Fibroblast of skin of scalp (primary cell): ENCODE data around the gene ANKLE2.
"Not testable (repeated sequence)": the region's sequence is repeated elsewhere in the genome, so short reads cannot be mapped to it uniquely, and the experiment has no call there.

Experiments
- DNase-seq: peaks from one replicate; pipeline ENCODE4 v3.0.0-alpha.2; 2013

The ANKLE2 gene

DNA sequence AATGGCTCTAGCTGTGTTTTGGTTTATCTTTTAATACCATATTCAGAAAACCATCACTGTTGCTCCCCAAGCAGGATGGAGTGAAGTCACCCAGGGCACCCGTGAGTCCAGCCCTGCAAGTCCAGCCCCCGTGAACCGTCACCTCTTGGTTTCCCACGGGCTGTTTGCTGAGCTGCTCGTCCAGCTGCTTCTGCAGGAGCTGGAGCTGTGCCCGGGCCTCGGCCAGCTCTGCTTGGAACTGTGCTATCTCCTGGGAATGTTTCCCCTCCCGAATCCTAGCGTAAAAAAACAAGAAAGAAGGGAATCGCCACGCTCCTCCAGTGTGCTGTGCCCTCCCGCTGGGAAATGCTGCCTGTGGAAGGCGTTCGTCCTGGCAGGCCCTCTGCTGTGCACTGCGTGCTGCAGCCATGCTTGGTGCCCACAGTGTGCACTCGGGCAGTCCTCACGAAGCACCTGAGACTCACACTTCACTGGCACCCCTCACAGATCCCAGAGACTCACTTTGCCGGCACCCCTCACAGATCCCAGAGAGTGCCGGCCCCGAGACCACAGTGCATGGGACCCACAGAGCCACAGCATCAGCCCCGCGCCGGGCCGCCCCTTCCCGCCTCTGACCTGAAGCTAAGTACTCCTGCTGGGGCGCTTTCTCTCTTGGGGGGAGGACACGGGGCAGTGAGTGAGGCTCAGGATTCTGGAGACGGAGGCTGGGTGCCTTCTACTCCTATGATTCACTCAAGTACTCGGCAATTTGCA is 15.4 kb upstream of the ANKLE2 start:
- DNase-seq: no peak

DNA sequence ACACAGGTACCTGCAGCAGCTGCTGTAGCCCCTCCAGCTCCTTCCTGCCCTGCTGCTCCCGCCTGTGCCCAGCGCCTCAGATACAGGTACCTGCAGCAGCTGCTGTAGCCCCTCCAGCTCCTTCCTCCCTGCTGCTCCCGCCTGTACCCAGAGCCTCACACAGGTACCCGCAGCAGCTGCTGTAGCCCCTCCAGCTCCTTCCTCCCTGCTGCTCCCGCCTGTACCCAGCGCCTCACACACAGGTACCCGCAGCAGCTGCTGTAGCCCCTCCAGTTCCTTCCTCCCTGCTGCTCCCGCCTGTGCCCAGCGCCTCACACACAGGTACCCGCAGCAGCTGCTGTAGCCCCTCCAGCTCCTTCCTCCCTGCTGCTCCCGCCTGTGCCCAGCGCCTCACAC is 14.6 kb upstream of the ANKLE2 start:
- DNase-seq: not testable (repeated sequence)

DNA sequence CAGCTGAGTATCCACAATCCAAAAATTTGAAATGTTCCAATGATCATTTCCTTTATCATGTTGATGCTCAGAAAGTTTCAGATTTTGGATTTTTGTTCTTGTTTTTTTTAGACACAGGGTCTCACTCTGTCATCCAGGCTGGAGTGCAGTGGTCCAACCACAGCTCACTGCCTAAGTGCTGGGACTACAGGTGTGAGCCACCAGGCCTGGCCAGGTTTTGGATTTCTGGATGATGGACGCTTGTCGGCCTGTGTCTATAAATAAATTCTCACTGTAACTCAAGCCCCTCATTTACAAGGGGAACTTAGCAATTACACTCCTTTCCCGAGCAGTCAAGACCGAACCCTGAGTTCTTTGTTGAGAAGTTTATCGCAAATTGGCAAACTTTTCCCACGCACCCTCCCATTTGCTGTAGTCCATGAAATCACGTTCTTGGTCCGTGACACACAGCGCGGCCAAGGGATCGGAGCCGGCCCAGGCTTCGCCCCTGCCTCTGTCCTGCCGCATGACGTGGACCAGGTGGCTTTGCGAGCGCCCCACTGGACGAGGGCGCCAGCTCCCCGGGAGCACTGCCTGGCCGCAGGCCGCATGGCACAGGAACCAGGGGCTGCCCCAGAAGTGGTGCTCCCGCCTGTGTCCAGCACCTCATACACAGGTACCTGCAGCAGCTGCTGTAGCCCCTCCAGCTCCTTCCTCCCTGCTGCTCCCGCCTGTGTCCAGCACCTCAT is 14.0 kb upstream of the ANKLE2 start:
- no peak for DNase-seq

DNA sequence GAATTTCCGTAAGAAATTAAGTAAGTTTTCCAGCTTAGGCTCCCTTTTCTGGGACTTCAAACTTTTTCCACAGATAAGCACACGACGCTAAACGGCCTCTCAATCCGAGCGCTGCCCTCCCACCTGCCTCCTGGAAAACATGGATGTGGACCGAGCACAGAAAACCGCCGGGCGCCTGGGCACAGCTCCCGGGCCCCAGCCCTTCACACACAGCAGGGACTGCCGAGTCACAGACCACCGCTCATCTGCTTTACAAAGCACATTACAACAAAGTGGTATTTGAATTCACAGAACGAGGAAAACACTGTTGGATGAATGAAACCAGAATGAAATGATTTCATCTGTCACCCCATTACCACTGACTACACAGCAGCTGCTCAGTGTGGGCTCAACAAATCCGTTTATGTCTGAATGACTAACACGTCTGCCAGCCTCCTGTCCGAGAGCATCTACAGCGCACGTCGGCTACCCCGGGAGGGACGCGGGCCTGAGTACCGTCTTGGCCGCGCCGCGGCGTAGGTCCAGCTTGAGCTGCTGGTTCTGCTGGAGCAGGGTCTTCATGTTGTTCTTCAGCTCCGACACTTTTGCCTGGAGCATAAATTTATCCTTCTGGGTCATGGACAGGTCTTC is 13.1 kb upstream of the ANKLE2 start:
- DNase-seq: no peak

DNA sequence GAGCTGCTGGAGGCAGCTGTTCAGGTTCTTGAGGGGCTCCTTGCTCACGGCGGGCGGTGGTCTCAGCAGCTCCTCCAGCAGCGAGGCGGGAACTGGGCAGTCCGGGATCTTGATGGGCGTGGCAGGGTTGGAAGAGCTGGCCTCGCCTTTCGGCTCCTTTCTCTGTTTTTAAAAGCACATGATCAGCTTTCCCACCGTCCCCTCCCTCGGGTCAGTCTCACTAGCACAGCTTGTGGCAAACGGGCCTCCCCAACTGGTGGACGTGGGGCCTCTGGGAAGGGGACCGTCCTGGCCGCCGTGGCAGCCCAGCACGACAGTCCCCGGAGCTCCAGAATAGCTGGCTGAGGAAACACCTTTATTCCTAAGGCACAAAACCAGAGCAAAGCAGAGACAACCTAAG is 12.5 kb upstream of the ANKLE2 start:
- DNase-seq: no peak

DNA sequence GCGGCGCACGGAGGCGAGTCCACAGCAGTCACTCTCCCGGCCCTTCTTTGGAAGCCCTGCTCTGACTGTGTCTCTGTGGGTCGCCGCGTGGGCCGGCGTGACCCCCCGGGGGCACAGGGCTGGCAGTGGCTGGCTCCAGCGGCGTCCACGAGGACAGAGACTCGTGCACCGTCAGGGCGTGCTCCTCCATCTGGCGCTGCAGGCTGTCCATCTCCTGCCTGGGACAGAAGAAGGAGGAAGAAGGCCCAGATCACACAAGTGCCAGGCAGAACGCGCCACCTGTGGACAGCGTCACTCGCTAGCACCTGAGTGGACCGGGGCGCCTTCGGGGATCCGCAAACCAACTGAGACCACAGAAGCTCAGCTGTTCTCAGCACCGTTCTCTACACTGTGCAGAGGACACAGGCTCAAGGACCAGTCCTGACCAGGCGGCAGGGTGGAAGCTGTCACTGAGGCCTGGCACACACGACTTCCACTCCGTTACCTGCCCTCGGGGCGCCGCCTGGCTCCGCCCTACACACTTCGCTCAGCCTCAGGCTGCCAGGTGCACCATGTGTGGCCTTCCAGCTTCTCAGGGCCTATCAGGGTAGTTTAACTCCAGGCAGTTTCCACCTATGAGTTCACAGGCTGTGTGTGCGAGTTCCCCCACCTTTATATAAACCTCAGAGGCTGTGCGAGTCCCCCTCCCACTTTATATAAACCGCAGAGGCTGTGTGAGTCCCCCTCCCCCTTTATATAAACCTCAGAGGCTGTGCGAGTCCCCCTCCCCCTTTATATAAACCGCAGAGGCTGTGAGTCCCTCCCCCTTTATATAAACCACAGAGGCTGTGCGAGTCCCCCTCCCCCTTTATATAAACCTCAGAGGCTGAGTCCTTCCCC is 11.7 kb upstream of the ANKLE2 start:
- DNase-seq: no peak

DNA sequence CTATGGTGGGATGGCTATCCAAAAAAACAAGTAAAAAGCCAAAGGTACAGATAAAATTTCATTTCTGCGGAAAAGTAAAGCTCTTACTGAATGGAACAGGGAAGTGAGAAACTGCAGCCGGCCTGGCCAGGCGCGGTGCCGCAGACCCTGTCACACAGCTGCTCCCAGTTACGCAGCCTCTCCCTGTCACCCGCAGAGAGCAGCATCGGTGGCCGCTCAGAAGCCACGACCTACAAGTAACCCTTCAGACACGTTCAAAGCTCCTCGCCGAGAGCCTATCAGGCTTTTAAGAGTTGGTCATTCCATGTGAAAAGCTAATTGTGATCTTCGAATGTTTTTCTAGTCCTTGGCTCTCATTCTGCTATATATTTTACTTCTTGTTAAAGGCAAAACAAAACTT is 11.0 kb upstream of the ANKLE2 start:
- DNase-seq: no peak

DNA sequence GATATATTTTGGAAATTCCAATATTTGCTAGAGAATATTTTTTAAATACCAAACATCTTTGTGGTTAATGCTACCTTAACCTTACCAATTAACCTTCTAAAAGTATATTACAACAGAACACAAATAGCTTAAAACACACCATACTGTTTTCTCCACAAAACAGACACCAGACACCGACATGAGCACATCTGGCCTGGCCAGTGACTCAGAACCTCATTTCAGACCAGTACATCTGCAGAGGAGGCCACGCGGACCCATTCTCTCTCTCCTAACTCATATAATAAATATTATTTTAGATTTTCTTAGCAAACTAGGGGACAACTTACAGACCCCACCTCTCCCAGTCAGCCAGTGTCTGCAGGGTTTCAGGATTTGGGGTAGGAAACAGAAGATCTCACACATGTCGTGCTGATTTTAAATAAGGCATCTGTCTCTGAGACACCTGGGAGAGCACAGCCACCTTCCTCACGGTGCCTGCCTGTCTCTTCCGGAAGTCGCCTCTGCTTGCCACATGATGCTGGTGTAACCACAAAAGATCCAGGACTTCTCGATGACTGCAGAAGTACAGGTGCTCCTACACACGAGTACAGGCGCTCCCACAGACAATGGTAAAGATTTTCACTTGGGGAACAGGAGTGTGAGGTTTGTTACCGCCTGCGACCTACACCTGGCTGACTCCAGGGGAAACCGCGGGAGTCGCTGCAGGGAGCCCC is 9.7 kb upstream of the ANKLE2 start:
- no peak for DNase-seq

DNA sequence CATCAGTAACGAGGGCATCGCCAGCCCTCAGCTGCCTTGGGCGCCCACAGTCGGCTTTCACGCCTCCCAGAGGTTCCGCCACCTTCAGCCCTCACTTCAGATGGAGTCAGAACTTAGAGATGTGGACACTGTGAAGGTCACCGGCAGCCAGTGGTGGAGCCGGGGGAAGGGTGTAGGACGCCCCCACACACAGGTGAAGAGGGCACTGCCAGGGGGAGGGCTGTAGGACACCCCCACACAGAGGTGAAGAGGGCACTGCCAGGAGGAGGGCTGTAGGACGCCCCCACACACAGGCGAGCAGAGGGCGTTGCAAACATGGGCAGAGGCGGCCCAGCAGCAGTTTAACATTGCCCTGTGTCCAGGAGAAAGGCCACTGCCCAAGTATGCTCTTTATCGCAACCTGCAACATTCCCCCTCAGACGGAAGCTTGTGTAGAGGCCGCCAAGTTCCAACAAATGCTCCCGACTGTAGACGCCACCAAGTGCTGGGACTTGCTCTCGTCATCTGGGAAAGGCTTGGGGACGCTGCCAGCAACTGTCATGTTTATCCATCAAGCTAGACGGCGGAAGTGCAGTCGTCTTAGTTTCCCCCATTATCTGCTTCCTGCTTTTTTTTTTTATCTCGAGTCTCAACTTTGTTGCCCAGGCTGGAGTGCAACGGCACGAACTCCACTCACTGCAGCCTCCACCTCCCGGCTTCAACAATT is 4.9 kb upstream of the ANKLE2 start:
- peak; percentile 22 for DNase-seq

DNA sequence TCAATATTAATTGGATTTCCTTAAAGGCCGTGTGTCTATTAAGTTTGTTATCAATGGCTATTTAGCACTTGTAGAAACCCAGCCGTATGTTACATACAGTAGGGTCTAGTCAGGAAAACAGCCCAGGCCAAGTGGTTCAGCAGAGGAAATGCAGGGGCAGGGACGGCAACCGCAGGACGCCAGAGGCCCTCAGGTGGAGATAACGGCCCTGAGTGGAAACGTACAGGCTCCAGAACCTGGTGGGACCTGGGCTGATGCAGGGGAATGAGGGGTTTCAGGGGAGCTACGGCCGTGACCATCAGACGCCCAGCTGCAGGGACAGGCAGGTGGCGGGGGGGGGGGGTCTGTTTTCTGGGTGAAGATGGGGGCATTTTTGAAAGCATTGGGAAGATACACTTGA is 3.7 kb upstream of the ANKLE2 start:
- no peak for DNase-seq

DNA sequence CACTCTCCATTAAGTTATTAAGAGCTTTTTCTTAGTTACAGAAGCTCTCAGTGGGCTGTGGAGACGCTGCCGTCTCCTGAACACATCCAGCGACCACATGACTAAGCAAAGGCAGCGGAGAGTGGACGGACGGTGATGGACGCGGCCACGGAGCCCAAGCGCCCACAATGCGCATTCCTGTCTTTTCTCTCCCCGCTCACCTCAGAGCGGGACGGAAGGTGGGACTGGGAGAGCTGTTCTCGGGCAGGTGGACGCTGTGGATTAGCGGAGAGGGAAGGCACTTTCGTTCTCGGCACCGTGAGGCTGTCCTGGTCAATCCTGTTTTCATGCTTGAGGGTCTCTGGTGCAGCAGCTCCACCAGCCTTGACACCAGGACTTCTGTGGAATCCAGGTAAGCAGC is 2.6 kb upstream of the ANKLE2 start:
- DNase-seq: no peak

DNA sequence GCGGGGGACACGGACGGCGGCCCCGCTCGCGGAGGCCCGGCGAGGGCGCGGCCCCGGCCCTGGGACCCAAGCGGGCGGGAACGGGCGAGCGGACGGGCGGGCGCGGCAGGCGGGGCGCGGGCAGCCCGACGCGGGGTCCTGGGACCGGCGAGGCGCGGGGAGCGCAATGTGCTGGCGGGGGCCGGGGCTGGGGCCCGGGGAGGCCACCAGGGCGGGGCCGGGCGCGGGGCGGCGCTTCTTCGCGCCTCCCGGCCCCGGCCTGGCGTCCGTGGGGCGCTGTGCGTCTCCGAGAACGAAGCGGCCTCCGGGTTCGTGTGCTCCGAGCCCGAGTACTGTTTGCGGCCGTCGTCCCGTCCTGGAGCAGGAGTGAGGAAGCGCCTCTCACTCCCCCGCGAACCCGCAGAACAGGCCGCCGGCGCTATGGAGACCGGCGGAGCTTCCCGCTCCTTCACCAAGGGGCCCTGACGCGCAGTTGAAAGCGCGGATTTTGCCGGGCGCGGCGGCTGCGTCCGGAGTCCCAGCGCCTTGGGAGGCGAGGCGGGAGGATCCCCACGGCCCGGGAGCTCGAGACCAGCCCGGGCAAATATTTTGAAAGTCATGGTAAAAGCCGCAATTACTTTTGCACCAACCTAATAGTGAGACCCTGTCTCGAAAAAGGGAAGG is 420 bp upstream of the ANKLE2 start:
- DNase-seq: peak; percentile 92

DNA sequence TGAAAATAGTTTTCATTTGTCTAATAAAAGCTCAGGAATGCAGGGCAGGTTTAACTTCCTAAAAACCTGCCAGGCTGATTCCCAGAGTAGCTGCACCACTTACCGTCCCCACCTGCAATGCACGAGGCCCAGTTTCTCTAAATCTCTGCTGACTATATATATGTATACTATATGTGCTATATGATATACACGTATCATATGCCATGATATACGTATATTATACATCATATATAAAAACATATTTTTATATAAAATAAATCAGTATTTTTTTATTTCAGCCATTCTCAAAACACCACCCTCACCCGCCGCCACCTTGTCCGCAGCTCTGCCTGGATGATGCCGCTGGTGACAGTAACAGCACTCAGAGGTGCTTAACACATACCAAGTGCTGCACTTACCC is 2.3 kb downstream of the ANKLE2 start:
- no peak for DNase-seq

DNA sequence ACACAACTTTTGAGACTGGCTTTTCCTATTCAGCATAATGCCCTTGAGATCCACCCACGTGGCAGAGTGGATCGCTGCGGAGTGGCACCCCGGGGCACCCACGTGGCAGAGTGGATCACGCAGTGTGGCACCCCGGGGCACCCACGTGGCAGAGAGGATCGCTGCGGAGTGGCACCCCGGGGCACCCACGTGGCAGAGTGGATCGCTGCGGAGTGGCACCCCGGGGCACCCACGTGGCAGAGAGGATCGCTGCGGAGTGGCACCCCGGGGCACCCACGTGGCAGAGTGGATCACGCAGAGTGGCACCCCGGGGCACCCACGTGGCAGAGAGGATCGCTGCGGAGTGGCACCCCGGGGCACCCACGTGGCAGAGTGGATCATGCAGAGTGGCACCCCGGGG is 2.8 kb downstream of the ANKLE2 start:
- DNase-seq: not testable (repeated sequence)

DNA sequence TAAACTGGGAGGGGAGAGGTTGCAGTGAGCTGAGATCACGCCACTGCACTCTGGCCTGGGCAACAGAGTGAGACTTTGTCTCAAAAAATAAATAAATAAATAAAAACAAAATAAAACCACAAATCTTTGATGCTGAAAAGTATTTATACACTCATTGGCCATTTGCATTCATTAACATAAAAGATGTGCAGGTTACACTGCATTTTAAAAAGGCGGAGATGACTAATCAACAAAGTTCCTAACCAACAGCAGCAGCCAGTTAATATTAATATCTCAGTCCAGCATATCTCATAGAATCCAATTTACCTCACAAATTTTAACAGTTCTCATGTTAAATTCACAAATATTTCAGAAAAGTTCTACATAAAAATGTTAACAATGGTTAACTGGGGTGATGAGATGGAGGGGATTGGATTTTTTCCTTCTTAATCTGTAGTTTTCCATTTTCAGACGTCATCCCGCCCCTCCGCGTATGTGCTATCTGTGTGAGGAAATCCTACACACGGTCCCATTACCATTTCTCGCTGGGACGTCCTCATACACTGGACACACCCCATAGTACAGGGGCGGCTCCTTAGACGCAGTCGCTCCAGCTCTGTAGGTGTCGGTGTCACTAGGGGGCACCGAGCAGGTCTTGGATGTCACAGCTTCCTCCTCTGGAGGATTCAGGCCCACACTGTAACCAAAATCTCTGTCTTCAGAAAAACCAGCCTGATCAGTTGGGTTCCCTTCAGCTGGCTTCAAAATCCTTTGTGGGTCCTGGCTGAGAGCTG is 7.3 kb downstream of the ANKLE2 start:
- DNase-seq: no peak

DNA sequence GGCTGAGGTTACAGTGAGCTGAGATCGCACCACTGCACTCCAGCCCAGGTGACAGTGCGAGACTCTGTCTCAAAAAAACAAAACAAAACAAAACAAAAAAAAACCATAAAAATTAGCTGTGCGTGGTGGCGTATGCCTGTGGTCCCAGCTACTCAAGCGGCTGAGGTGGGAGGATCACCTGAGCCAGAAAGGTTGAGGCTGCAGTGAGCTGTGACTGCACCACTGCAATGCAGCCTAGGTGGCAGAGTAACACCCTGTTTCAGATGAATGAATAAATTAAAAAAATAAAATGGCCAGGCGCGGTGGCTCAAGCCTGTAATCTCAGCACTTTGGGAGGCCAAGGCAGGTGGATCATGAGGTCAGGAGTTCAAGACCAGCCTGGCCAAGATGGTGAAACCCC is 8.0 kb downstream of the ANKLE2 start:
- DNase-seq: not testable (repeated sequence)

DNA sequence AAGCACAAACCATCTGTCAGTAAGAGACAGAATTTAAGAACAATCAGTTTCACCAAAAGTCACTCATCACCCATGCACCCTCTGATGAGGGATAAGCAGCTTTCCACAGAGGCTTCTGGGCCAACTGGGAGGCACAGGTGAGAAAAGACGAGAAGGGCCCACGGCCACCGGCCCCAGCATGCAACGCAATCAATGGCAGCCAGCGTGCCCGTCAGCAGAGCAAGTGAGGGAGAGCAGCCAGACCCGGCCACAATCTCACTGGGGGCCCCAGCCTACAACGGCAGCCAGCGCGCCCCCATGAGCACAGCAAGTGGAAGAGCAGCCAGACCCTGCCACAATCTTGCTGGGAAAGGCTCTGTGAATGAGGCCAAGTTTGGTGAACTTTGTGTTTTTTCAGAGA is 13.3 kb downstream of the ANKLE2 start:
- no peak for DNase-seq

DNA sequence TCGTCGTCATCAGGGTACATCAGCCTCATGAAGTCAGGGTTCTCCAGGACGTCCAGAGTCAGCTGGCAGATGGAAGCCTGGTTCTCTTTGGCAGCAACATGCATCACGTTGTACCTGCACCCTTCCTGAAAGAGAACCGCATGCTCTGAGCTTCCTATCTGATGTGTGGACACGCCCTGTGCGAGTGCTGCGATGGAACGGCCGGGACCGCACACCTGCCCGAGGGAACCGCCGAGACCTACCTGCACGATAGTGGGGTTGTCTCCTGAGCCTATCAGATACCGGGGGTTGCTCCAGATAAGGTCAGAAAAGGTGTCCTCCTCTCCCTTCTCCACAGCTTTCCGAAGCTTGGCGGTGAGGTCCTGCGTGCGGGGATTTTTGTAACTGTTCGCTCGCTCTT is 13.7 kb downstream of the ANKLE2 start:
- DNase-seq: no peak

DNA sequence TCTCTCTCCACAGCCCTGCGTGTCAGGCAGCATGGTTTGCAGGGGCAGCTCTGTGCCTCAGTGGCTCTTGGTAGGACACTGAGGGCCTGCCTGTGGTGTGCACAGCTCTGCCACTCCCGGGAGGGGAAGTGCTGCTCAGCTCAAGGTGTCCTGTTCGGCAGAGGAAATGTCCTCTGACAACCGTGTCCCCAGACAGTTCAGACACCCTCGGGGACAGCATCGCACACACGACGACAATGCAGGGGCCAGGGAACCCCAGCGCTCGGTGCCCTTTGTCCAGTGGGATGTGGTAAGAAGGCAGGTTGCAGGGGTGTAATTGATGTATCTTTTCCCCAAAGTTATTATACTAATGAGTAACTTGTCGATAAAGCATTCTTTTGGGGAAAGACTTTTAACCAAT is 14.2 kb downstream of the ANKLE2 start:
- no peak for DNase-seq

DNA sequence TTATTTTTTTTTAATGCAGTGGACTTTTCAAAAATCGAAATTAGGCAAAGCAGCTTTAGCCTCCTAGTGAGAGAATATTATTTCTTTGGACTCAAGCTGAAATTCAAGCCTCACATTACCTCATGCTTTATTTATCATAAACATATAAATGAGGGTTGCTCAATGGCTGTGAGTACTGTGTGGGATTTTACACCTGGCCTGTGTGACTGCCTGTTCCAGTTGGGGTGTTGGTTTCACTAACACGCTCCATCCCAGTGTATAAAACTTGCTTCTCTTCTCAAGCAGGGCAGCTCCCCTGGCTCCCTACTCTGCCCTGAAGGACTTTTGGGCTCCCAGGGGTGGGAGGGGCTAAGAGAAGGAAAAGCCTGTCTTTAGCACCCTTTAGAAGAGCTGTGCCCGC is 15.0 kb downstream of the ANKLE2 start:
- no peak for DNase-seq
